Kidney (tissue), 14 donors: ENCODE measurements around the gene PTPRT. TPM values are rescaled to one million over a fixed set of nuclear protein-coding genes. Genes with fewer than 3 reads are reported as not detected.
"Not testable (repeated sequence)": the region's sequence is repeated elsewhere in the genome, so short reads cannot be mapped to it uniquely, and the experiment has no call there.

Source experiments
- DNase-seq, 5 donors: peaks; one replicate each; pipeline ENCODE4 v3.0.0-alpha.2; 2013 to 2020
- FAIRE-seq: peaks from 2 replicates; lab custom pipeline; 2012; peaks lifted over from hg19 to GRCh38; lab: Jason Lieb, UNC
- H3K27ac ChIP-seq, 2 donors: one replicate each; pipeline ENCODE4 v1.7.0; 2013; ENCODE audit warnings: low read depth in 2 of 2, low read length in 2 of 2, inconsistent platforms in 1 of 2
- H3K27me3 ChIP-seq: one replicate; pipeline ENCODE4 v1.7.1; 2013; ENCODE audit warnings: low read length, inconsistent platforms; ENCODE audit not compliant: control insufficient read depth, insufficient read depth
- H3K36me3 ChIP-seq, 3 donors: one replicate each; pipeline versions ENCODE4 v1.7.0 to v1.7.1; 2013; ENCODE audit warnings: low read length in 3 of 3, control low read depth in 1 of 3, inconsistent platforms in 1 of 3; ENCODE audit not compliant: insufficient read depth in 3 of 3, control insufficient read depth in 2 of 3
- H3K4me1 ChIP-seq, 3 donors: one replicate each; pipeline versions ENCODE4 v1.7.0 to v1.7.1; 2013; ENCODE audit warnings: low read length in 3 of 3, inconsistent platforms in 1 of 3, low read depth in 1 of 3; ENCODE audit not compliant: control insufficient read depth in 2 of 3, insufficient read depth in 2 of 3
- H3K4me3 ChIP-seq, 3 donors: one replicate each; pipeline versions ENCODE4 v1.7.0 to v1.8.1; 2013; ENCODE audit warnings: low read length in 3 of 3, control low read depth in 1 of 3, inconsistent platforms in 1 of 3
- H3K9ac ChIP-seq, 3 donors: one replicate each; pipeline versions ENCODE4 v1.7.0 to v1.7.1; 2013; ENCODE audit warnings: low read length in 3 of 3, control low read depth in 1 of 3, inconsistent platforms in 1 of 3
- H3K9me3 ChIP-seq, 3 donors: one replicate each; pipeline versions ENCODE4 v1.7.0 to v1.7.1; 2013; ENCODE audit warnings: low read length in 3 of 3, control low read depth in 1 of 3, inconsistent platforms in 1 of 3; ENCODE audit not compliant: control insufficient read depth in 2 of 3, insufficient read depth in 1 of 3
- intact Hi-C: fragments of 100-400 bp; cut with DNase I; formaldehyde crosslinking; loops from one replicate; pipeline ENCODE4 v1.11.1; 2022
- polyA plus RNA-seq: library from polyadenylated mRNA; stranded (reverse); fragments of 350-450 nt; fragmentation: Illumina TruSeq; extraction: RNeasy Lipid Tissue Mini Kit (QIAGEN cat#74804); gene quantifications from one replicate; pipeline ENCODE4 v1.2.3, GENCODE V29; 2014; ENCODE audit warnings: low read depth, low replicate concordance; ENCODE audit not compliant: insufficient read depth
- total RNA-seq: library from RNA; stranded (reverse); fragmentation: NEBNext Ultra II Directional; extraction: Animal tissue kit (Norgen Biotek cat#: 25700); gene quantifications from one replicate; pipeline ENCODE4 v1.2.1, GENCODE V29; 2021
- TF ChIP-seq, protein P1 (sequence below): IDR thresholded peaks from 3 replicates; pipeline ENCODE4 v1.5.1; 2012; ENCODE audit warnings: mild to moderate bottlenecking, moderate library complexity, borderline replicate concordance; ENCODE audit not compliant: insufficient read depth; ENCODE audit errors: extremely low read depth
- donor health status: control.
- donor health status: control.
- donor health status: control.
- donor health status: control.
- donor health status: control.
- donor health status: DM: yes; HTN: yes; CAD: no.
- donor health status: Normal renal cell carcinoma (clear cell type).

PTPRT gene
- total and polyA plus RNA-seq, 2 donors from 2014 or later: 0.60 TPM; not detected in 1

DNA sequence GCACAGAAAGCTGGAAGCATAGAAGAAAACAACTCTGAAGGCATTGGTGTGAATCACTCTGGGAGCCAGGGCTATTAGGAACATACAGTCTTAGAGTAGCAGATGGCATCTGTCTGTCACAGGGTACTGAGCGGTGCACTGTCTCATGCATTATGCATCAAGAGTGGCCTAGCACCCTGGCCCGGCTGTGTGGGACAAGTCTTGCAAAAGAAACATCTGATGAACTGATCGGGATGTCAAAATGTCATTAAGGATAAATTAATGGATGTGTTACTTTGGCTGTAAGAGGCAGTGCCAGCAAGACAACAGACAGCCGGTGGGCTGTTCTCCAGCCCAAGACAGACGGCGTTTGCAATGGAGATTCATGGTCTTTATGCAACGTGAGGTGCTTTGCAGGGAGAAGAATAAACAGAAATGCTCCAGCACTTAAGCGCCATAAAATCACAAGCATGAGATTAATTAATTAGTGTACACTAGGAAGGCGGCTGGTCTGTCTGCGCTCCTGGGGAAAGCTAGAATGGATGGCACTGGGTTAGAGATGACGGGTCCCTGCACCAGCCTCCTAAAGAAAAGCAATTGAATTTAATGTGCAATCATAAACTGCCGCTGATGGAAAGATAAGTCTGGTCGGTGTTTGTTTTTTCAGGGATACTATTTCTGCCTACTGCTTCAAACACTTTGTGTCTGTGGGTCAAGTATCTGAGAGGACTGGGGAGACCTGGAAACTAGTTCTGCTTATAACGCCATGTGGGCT lies 970.9 kb downstream of the PTPRT start:
- no peaks in the 10 kb centered on the region for H3K4me1 ChIP-seq

DNA sequence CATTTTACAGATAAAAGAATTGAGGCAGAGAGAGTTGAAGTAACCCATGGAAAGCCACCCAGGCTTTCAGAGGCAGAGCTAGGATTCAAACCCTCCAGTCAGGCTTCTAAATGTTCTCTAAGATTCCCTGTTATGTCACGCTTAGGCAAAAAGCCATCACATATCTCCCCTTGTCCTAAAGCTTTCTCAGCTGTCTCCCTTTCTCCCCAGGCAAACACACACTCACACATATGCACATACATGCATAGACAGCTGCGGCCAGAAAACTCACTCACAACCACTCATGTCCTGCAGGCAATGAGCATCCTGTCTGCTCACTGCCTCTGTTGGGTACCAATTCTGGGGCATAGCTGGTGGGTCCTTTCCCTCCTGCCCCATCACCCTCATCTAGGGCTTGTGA lies 975.6 kb downstream of the PTPRT start:
- Histone ChIP-seq H3K27ac (no peak overlapping the region), H3K4me1 (no peaks in the 10 kb centered on the region), H3K4me3 (no peak overlapping the region), H3K36me3 (no peaks in the 10 kb centered on the region), H3K27me3 (no peaks in the 10 kb centered on the region), H3K9ac (no peak overlapping the region), H3K9me3 (no peaks in the 10 kb centered on the region)
- intact Hi-C loops: no loop called here
- FAIRE-seq: no peak
- TF ChIP-seq, protein P1, sequence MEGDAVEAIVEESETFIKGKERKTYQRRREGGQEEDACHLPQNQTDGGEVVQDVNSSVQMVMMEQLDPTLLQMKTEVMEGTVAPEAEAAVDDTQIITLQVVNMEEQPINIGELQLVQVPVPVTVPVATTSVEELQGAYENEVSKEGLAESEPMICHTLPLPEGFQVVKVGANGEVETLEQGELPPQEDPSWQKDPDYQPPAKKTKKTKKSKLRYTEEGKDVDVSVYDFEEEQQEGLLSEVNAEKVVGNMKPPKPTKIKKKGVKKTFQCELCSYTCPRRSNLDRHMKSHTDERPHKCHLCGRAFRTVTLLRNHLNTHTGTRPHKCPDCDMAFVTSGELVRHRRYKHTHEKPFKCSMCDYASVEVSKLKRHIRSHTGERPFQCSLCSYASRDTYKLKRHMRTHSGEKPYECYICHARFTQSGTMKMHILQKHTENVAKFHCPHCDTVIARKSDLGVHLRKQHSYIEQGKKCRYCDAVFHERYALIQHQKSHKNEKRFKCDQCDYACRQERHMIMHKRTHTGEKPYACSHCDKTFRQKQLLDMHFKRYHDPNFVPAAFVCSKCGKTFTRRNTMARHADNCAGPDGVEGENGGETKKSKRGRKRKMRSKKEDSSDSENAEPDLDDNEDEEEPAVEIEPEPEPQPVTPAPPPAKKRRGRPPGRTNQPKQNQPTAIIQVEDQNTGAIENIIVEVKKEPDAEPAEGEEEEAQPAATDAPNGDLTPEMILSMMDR: no peak
- no peak for DNase-seq

More for the DNA sequence above, 970.9 kb downstream of the PTPRT start:
- Histone ChIP-seq H3K27ac (no peak overlapping the region), H3K27me3 (no peaks in the 10 kb centered on the region), H3K4me3 (no peak overlapping the region), H3K9ac (no peak overlapping the region), H3K36me3 (no peaks in the 10 kb centered on the region), H3K9me3 (no peaks in the 10 kb centered on the region)
- intact Hi-C loops: no loop called here
- DNase-seq (peak in 4 of 5 donors; percentile 33 to 53 (median 40)), FAIRE-seq (no peak)
- TF ChIP-seq, protein P1: no peak

DNA sequence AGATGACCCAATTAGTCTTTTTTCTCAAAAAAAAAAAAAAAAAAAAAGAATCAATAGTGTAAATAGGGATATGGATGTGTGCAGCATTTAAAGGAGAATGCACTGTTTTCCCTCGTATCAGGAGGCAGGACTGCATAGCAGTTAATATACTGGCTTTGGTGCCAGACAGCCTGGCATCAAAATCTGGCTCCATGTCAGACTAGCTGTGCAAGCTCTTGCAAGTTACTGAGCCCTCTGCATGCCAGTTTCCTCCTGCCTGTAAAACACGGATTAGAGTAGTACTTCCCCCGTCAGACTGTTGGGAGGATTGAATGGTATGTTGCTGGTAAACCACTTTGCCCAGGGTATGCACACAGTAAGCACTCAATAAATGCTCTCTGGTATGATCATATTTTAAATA lies 977.3 kb downstream of the PTPRT start:
- TF ChIP-seq, protein P1: no peak
- intact Hi-C loops: no loop called here
- H3K9me3 ChIP-seq: no peaks in the 10 kb centered on the region
- no peak overlapping the region for H3K9ac ChIP-seq
- no peak for FAIRE-seq
- no peak for DNase-seq
- H3K4me1 ChIP-seq: no peaks in the 10 kb centered on the region
- no peaks in the 10 kb centered on the region for H3K27me3 ChIP-seq
- no peak overlapping the region for H3K27ac ChIP-seq
- H3K36me3 ChIP-seq: no peaks in the 10 kb centered on the region
- H3K4me3 ChIP-seq: no peak overlapping the region

DNA sequence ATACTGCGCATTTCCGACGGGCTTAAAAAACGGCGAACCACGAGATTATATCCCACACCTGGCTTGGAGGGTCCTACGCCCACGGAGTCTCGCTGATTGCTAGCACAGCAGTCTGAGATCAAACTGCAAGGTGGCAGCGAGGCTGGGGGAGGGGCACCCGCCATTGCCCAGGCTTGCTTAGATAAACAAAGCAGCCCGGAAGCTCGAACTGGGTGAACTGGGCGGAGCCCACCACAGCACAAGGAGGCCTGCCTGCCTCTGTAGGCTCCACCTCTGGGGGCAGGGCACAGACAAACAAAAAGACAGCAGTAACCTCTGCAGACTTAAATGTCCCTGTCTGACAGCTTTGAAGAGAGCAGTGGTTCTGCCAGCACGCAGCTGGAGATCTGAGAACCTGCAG lies 983.1 kb downstream of the PTPRT start:
- H3K4me3 ChIP-seq, H3K36me3 ChIP-seq, H3K27ac ChIP-seq, FAIRE-seq, H3K9me3 ChIP-seq, H3K27me3 ChIP-seq, intact Hi-C loops, DNase-seq, H3K4me1 ChIP-seq, H3K9ac ChIP-seq: not testable (repeated sequence)
